Measurements from ENCODE around the gene ADAMTSL2. TPM values are rescaled to one million over a fixed set of nuclear protein-coding genes. Genes with fewer than 3 reads are reported as not detected.

Gene ADAMTSL2
- total RNA-seq, 1 experiment from 2014 or later, result not detected

- ChIA-PET POLR2A (no interaction called here), CTCF (no interaction called here)
- H3K27me3 Mint-ChIP-seq (ENCODE audit: insufficient read depth, unreplicated experiment), result peaks cover 93% of the 10 kb centered on the region
These were observed 73.9 kb downstream of the ADAMTSL2 start for GRCh38 chr9:133608382-133608781.

DNA sequence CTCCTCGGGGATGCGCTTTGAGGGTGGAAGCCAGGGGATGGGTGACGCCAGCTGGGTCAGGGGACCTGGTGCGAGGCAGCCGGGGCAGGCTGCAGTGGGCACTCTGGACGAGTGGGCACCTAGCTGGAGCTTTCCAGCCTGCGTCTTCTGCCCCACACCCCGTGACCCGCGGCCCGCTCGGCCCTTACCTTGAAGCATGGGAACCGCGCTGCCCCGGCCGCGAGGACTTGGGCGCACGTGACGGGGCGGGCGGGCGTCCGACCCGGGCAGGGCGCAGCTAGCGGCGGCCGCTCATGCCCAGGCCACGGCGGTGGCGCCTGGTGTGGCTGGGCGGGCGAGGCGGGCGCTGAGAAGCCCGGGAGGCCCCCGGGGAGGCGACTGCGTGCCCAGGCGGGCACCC is 74.4 kb downstream of the ADAMTSL2 start:
- H3K4me3 Mint-ChIP-seq (ENCODE audit: unreplicated experiment), result no peak overlapping the region
- no peak for TF ChIP-seq CTCF (IDR thresholded peaks at IDR 0.05; ENCODE audit: unreplicated experiment)
- BruUV-seq (replicated peaks), result no TSS peak
- no peak for DNase-seq (ENCODE audit: unreplicated experiment)
- POLR2A ChIA-PET, result no interaction called here
- H3K36me3 Mint-ChIP-seq (ENCODE audit: insufficient read depth, unreplicated experiment), result no peaks in the 10 kb centered on the region
- no peaks in the 10 kb centered on the region for H3K4me1 Mint-ChIP-seq (ENCODE audit: insufficient read depth, unreplicated experiment)
- H3K27ac Mint-ChIP-seq (ENCODE audit: low read depth, unreplicated experiment), result no peak overlapping the region
- H3K27me3 Mint-ChIP-seq (ENCODE audit: insufficient read depth, unreplicated experiment), result peaks cover 94% of the 10 kb centered on the region
- intact Hi-C loops (cut with micrococcal nuclease), result no loop called here
- CTCF ChIA-PET, result no interaction called here
- H3K9me3 Mint-ChIP-seq (ENCODE audit: unreplicated experiment), result no peaks in the 10 kb centered on the region

More at GRCh38 chr9:133608382-133608781, 73.9 kb downstream of the ADAMTSL2 start:
- Mint-ChIP-seq H3K36me3 (ENCODE audit: insufficient read depth, unreplicated experiment) (no peaks in the 10 kb centered on the region), H3K27ac (ENCODE audit: low read depth, unreplicated experiment) (no peak overlapping the region), H3K9me3 (ENCODE audit: unreplicated experiment) (no peaks in the 10 kb centered on the region), H3K4me1 (ENCODE audit: insufficient read depth, unreplicated experiment) (no peaks in the 10 kb centered on the region), H3K4me3 (ENCODE audit: unreplicated experiment) (no peak overlapping the region)
- DNase-seq (ENCODE audit: unreplicated experiment), result no peak
- TF ChIP-seq CTCF (IDR thresholded peaks at IDR 0.05; ENCODE audit: unreplicated experiment), result no peak
- no TSS peak for BruUV-seq (replicated peaks)
- intact Hi-C loops (cut with micrococcal nuclease), result no loop called here

DNA sequence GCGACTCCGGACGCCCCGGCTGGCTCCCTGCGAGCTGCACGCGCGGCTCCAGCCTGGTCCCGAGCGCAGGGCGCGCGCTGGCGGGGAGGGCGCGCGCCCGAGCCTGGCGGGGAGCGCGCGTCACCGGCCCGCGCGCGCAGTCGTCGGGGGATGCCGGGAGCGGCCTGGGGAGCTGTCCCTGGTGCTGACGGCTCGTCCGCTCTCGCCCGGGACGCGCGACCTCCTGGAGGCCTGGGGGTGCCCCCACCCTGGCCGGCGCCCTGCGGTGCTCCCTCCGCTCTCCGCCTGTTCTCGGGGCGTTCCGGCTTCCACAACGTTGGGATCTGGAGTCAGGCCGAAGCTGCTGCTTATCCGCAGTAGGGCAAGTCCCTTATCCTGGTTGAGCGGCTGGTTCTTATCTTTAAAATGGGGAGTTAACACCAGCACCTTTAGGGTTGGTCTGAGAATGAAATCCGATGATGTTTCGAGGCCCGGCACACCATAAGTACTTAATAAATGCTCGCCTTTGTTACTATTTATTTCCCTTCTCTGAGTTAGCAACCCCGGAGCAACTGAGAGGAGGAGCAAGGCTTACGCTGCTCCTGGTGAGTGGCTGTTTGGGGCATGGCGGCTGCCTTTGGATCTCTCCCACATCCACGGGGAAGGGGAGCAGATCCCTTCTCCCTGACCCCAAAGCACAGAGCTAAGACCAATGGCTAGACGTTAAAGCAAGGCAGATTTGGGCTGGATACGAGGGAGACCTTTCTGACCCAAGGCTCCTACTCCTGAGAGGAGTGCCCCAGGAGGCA is 75.0 kb downstream of the ADAMTSL2 start, which contains the start of gene FAM163B:
Gene FAM163B (minus strand): TSS at position 79 of the 788 bp plus-strand sequence. CDS start 29,166 bp downstream, outside the sequence.
- H3K36me3 Mint-ChIP-seq (ENCODE audit: insufficient read depth, unreplicated experiment), result no peaks in the 10 kb centered on the region
- BruUV-seq (replicated peaks), result no TSS peak
- no peaks in the 10 kb centered on the region for H3K4me1 Mint-ChIP-seq (ENCODE audit: insufficient read depth, unreplicated experiment)
- DNase-seq (ENCODE audit: unreplicated experiment), result no peak
- CTCF ChIA-PET, result no interaction called here
- intact Hi-C loops (cut with micrococcal nuclease), result no loop called here
- POLR2A ChIA-PET, result no interaction called here
- peaks cover 94% of the 10 kb centered on the region for H3K27me3 Mint-ChIP-seq (ENCODE audit: insufficient read depth, unreplicated experiment)
- H3K9me3 Mint-ChIP-seq (ENCODE audit: unreplicated experiment), result no peaks in the 10 kb centered on the region
- TF ChIP-seq CTCF (IDR thresholded peaks at IDR 0.05; ENCODE audit: unreplicated experiment), result no peak
- H3K4me3 Mint-ChIP-seq (ENCODE audit: unreplicated experiment), result no peak within 1 kb of the TSS
- no peak within 1 kb of the TSS for H3K27ac Mint-ChIP-seq (ENCODE audit: low read depth, unreplicated experiment)

GRCh38 chr9:133610845-133611244 is 76.3 kb downstream of the ADAMTSL2 start:
- no peak overlapping the region for H3K27ac Mint-ChIP-seq (ENCODE audit: low read depth, unreplicated experiment)
- ChIA-PET POLR2A (interaction anchor here (0.6 to 0.7 kb wide), 2 partner anchors 169 to 1500 kb away, joined by 3 to 5 read pairs; no protein-coding TSS in a partner anchor), CTCF (interaction anchor here (0.5 kb wide), 1 partner anchor 13 kb away, joined by 4 read pairs; no protein-coding TSS in a partner anchor)
- H3K36me3 Mint-ChIP-seq (ENCODE audit: insufficient read depth, unreplicated experiment), result no peaks in the 10 kb centered on the region
- intact Hi-C loops (cut with micrococcal nuclease), result no loop called here
- DNase-seq (ENCODE audit: unreplicated experiment), result no peak
- no TSS peak for BruUV-seq (replicated peaks)
- peaks cover 94% of the 10 kb centered on the region for H3K27me3 Mint-ChIP-seq (ENCODE audit: insufficient read depth, unreplicated experiment)
- H3K9me3 Mint-ChIP-seq (ENCODE audit: unreplicated experiment), result no peaks in the 10 kb centered on the region
- H3K4me1 Mint-ChIP-seq (ENCODE audit: insufficient read depth, unreplicated experiment), result no peaks in the 10 kb centered on the region
- no peak for TF ChIP-seq CTCF (IDR thresholded peaks at IDR 0.05; ENCODE audit: unreplicated experiment)
- no peak overlapping the region for H3K4me3 Mint-ChIP-seq (ENCODE audit: unreplicated experiment)

Data from MCF 10A (cell line).